GM04503 (cell line): ENCODE measurements around the gene PIGS.
"Not testable (repeated sequence)": the region's sequence is repeated elsewhere in the genome, so short reads cannot be mapped to it uniquely, and the experiment has no call there.

ENCODE experiments used
- DNase-seq: peaks from one replicate; pipeline ENCODE4 v3.0.0-alpha.2; 2012; ENCODE audit warnings: low read depth

Gene PIGS

GRCh38 chr17:28571361-28572122 is at the start of gene PIGS:
PIGS (minus strand) TSS chr17:28571524; CDS start chr17:28571496, 28 bp downstream.
- DNase-seq, result peak; percentile 54

GRCh38 chr17:28620010-28620409 is 48.7 kb upstream of the PIGS start:
- no peak for DNase-seq

- DNase-seq, result no peak
These were observed 47.1 kb upstream of the PIGS start for GRCh38 chr17:28618464-28618863.

DNA sequence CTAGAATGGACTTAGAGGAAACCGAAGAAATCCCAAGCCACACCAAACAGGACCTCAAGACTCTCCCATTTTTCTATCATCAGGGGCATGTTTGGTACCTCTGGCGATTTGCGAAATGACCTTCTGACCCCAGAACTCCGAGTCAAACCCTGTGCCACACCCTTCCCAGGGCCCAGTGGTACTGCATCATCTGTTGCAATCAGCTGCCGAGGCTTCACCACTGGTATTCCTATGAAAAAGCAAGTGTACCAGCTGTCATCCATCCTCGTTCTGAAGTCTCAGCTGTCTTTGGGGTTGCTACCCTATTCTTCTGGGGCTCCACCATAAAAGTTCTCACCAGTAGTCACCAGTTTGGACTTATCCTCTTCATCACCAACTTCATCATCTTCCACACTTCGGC is 45.0 kb upstream of the PIGS start:
- no peak for DNase-seq

- DNase-seq, result no peak
These were observed 44.1 kb upstream of the PIGS start for GRCh38 chr17:28615260-28615940.

DNA sequence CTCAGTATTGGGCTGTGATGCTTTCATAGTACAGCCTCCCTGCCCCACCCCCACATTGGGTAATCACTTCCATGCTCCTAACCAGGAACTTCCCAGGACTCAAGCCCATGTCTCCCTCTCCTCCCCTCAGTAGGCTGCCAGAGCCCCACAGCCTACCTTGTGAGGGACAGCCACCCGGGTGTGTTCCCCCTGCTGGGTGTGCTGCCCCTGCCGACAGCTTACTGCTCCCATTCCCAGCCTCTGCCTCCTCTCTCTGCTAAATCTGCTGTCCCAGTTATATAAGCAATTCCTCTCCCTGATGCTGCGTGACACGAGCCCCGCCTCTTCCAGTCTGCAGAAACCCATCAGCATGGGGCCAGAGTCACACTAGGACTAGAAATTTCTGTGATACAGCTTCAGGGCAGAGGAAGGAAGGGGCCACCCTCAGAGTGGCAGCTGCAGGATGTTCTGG is 42.6 kb upstream of the PIGS start, which contains the start of gene RSKR:
Gene RSKR (minus strand): TSS at position 255 of the 451 bp plus-strand sequence. CDS start 24 bp downstream, at position 231.
- DNase-seq, result no peak

- no peak for DNase-seq
These were observed 41.9 kb upstream of the PIGS start for GRCh38 chr17:28612936-28613872.

DNA sequence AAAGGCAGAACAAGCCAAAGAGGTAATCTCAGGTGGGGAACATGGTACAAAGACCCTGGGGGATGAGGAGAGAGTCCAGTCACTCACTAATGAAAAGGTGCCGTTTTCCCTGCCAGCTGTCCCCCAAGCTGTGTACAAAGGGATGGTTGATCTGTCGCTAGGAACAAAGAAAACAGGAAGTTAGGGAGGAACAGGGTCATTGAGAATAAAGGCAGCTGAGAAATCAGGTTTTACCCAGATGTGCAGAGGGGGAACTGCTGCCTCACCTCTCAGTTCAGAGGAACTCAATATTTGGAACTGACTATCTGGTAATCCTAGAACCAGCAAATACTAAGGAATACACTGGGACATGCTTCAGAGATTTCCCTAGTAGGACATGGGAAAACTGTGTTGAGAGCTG is 41.2 kb upstream of the PIGS start:
- DNase-seq, result no peak

DNA sequence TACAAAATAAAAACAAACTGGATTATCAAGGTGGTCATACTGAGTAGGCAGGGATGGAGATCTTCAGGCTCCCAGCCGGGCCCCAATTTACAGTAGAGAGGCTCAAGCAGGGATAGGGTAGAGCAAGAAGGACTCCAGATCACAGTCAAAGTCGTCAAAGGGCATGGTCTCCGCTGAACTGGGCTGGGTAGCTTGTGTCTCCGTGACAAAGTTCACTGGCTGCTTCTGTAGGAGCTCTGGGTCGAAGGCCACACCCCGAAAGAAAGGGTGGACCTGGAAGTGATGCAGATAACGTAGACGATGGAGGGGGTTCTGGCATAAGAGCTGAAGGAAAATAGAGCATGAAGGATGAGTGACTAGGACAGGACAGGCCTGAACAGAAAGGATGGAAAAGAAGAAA is 39.1 kb upstream of the PIGS start:
- DNase-seq, result no peak

DNA sequence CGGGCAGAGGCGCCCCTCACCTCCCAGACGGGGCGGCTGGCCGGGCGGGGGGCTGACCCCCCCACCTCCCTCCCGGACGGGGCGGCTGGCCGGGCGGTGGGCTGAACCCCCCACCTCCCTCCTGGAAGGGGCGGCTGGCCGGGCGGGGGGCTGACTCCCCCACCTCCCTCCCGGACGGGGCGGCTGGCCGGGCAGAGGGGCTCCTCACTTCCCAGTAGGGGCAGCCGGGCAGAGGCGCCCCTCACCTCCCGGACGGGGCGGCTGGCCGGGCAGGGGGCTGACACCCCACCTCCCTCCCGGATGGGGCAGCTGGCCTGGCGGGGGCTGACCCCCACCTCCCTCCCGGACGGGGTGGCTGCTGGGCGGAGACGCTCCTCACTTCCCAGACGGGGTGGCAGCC is 32.7 kb upstream of the PIGS start:
- DNase-seq, result not testable (repeated sequence)

- DNase-seq, result peak; percentile 45
These were observed 28.2 kb upstream of the PIGS start for GRCh38 chr17:28599311-28600184.

DNA sequence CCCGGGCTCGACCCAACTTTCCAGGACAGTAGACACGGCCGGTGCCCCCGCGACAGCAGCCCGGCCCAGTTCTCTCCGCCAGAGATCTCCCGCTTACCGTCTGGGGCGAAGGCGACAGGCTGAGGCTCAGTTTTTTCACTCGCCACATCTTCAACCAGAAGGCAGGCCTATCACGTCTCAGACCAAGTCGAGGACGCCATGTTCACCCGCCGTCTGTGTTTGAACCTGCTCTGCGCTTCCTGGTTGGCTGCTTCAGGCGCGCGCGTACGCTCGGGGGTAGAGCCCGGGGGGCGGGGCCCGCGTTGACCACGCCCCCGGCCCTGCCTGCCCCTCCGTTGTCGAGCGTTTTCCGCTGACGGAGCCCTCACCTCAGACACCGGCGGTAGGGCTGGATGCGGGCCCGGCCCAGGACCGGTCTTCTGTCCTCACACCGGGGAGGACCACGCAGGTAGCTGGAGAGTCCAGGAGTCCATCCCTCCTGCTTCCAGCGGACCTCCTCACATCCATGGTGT is 27.5 kb upstream of the PIGS start, which contains the start of gene SPAG5:
Gene SPAG5 (minus strand): TSS at position 227 of the 512 bp plus-strand sequence. CDS start 79 bp downstream, at position 148.
- DNase-seq, result peak; percentile 46

GRCh38 chr17:28598389-28598788 is 27.1 kb upstream of the PIGS start:
- no peak for DNase-seq

- DNase-seq, result no peak
These were observed 26.5 kb upstream of the PIGS start for GRCh38 chr17:28597606-28598383.

DNA sequence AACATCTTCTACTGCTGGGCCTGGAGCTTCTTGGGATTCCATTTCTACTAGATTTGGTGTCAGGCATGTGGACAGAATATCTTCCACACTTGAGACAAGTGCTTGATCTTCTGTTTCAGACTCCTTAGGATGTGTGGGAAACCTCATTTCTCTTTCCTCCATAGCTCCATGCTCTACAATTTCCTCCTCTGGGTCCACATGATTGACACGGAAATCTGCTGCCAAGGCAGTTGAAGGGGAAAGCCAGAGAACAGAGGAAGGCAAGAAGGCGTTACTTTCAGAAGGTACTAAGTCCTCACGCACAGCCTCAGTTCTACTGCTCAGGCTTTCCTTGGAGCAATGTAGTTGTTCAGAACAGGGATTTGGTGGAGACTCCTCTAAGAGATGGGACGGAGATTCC is 20.9 kb upstream of the PIGS start:
- DNase-seq, result no peak

DNA sequence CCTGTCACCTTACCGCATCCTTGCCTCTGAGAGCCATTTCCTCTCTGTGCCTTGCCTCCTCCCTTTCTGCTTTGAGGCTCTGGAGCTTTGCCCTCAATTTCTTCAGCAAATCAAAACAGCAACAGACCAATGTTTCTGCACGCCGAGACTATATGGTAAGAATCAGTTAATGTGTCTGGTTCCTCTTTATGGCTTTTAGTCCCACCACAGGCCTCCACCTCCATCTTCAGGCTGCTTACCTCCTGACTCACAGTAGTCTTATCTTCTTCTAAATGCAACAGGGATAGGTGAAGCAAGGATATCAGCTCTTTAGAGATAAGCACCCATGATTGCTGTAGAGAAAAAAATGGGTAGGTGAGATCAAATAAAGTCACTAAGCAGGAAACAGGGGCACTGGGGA is 14.5 kb upstream of the PIGS start:
- no peak for DNase-seq

DNA sequence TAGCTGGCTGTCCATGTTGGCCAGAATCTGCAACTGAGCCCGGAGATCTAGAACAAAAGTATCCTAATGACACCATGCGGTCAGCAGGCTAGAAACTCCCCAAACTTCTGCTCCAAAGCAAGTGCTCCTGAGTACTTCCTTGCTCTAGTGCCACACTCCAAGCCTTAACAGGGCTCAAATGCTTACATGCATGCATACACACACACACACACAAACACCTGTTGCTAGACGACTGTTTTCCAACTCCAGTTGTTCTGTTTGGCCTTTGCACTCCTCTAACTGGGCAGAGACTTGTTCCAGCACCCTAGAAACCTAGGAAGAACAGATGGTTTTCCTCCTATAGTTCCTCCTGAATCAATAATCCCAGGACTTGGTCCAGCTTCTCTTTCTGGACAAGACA is 13.1 kb upstream of the PIGS start:
- DNase-seq, result no peak

DNA sequence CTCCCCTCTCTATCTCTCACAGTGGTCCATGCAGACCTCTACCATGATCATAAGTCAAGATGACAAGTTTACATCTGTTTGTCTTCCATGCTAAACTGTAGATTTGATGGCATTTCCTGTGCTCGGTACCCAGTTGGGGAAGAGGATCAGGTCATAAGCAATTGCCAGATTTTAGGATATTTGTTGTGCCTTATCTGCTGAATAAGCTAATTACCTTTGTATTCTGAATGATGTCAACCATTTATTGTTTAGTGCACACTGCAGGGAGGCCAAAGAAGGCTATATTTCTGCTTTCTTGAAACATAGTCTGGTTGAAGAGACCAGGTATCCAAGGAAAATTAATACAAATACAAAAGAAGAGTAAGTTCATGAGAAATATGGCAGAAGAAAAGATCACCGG is 11.2 kb upstream of the PIGS start:
- DNase-seq, result no peak

GRCh38 chr17:28580959-28581358 is 9.6 kb upstream of the PIGS start:
- DNase-seq, result no peak

DNA sequence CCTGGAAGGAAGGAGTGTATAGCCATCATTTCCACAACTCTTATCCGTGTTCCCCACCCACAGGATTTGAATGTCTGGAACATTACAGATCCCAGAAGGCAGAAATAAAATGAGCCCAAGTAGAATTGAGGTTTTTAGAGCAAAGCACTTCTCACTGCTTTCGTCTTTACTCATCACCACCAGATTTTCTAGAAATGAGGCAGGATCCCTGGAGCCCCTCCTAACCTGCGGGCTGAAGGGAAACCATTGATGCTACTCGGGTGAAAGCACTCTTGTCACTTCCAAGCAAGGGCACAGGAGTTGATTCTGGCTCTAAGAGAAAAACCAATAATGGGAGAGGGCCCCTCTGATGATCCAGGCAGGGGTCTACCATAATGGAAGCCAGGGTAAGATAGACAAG is 8.2 kb upstream of the PIGS start:
- DNase-seq, result no peak
